Stimulated activated CD8-positive, alpha-beta memory T cell treated with anti-CD3 and anti-CD28 coated beads, Interleukin-12 subunit alpha, Interleukin-12 subunit beta, amount 100 ng/mL, for 24 hours (primary cell): ENCODE data around the gene NRP1.

Source experiments
- DNase-seq: peaks from one replicate; pipeline ENCODE4 v3.0.0-alpha.2; 2020; ENCODE audit errors: extremely low read depth

Gene NRP1

DNA sequence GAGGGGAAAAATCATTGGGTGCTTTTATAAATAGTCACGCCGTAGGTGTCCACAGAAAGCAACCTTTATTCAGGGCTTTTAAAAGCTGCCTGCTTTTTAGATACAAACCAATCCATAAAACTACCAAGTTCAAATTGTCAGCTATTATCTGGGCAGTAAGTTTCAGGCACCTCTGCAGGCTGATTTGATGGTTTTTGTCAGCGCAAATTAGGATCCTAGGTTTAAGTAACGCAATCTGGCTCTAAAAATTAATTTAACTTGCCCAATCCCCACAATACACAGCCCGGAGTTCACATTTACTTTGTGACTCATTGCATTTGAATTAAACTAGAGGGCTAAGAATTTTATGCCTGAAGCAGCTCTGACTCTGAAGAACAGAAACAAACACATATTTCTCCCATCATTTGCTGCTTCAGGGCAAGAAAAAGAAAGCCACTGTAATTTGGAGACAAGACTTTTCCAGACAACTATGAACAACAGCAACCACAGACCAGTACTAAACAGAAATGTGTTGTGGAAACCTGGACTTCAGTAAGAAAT, 43.3 kb downstream of the NRP1 start:
- DNase-seq, result no peak

DNA sequence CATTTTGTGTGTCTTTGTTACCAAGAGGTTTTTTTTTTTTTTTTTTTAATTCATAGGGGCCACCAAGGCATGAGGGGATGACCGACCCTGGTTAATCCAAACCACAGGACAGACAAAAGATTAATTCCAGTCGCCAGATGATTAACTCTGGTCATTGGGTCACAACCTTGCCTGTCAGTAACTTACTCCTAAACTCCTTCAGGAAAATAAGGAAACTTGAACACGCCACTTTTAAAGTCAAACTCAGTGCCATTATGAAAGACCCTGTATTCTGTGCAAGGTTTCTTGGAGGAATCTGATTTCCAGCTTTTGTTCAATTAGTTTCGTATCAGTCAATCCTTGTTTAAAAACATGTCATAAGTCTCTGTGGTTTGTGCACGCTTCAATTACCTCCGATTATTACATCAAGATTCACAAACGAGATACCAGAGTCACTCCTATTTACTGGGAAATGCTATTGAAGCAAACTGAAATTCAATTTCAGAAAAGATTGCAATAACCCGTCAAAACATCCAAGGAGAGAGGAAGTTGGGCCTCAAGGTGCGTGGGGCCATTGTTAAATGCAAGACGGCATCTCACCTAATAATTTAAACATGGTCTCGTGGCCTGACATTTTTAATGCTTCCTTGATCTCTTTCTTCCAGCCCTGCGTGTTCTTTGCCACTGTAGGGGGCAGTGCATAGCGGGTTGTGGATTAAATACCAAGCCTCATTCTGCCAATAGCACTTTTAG, 44.0 kb downstream of the NRP1 start:
- DNase-seq, result no peak

DNA sequence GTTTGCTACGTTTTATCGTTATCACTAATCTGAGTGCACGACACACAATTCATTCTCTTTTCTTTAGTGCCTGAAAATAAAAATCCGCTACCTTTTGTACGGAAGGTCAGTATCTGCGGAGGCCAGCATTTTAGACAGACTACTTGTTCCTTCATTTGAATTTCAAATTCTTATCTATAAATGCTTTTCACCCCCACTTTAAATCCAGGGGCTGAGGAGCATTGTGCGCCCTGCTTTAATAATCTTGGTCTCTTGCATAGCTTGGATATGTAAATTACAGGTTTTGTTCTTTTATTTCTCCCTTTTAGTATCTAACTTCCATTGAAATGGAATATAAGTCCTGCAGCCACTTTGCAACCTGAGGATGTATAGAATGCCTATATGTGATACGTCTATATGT, 44.7 kb downstream of the NRP1 start:
- no peak for DNase-seq

DNA sequence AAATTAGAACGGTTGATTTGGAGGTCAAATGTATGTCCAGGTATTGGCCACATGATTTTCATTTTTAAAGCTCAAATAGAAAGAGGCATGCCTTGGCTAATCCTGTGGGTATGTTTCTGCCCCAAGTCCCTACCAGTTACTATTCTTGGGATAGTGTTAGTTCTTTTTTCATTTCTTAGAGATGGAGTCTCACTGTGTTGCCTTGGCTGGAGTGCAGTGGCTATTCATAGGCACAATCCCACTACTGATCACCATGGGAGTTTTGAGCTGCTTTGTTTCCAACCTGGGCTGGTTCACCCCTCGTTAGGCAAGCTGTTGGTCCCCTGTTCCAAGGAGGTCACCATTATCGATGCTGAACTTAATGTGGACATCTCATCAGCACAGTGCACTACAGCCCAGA, 46.3 kb downstream of the NRP1 start:
- DNase-seq, result no peak

DNA sequence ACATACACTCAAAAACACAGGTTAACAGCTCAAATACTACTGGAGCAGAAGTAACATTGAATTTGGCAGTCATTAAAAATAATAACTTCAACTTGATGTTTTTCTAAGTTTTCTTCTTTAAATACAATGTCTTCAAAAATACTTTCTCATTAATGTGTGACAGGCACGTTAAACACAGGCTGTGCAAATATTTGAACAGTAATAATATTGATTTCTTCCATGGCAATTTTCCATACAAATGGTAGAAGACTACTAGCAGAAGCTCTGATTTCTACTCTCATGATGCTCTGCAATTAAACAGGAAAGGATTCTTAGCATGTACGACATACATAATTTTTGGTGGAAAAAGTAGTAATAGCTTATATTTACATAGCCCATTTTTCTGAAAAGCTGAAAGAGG, 47.4 kb downstream of the NRP1 start:
- no peak for DNase-seq

DNA sequence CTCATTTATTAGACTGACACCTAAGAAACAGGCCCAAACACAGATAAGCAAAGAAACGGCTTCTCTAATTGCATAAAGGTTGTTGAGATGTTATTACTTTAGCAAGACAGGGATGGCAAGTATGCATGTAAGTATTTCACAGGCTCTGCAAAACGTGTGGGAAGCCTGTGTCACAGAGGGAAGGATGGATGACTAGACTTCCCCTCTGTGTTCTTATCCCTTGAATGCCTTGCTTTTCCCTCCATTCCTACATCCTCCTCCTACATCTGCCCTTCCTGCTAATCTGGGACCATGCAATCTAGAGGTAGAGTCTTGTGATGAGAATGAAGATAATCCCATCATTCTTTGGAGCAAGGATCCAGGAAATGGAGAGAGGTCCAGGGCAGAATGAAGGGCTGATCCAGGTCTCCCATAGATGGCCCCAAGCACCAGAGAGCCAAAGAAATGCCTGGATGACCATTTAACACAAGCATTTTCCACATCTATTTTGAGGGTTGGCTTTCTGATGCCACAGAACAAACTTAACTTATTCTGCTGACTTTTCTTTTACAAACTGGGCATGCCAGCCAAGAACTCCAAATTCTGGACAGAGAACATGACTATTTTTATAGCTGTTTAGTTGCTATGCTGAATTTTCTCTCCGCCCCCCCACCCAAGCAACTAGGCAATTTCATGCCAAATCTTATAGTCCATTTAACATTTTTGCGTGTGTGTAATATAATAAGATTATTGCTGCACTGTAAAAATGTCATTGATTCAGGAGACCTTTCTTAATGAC, 48.1 kb downstream of the NRP1 start:
- no peak for DNase-seq

DNA sequence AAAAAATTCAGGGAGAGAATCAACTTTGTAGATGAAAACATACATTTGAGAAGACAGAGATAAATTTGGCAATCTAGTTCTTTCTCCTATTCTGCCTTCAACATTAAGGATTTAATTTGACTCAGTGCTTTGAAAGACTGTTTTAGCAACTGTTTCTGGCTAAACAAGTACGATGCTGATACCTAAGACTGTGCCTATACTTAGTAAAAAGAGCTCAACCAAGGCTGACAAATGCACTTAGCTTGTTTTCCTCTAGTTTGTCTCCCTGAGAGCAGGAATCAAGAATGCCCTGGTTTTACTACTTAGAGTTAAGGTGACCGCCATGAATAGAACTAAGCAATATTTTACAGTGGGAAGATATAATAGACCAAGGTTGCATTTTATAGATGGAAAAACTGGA, 49.5 kb downstream of the NRP1 start:
- no peak for DNase-seq

DNA sequence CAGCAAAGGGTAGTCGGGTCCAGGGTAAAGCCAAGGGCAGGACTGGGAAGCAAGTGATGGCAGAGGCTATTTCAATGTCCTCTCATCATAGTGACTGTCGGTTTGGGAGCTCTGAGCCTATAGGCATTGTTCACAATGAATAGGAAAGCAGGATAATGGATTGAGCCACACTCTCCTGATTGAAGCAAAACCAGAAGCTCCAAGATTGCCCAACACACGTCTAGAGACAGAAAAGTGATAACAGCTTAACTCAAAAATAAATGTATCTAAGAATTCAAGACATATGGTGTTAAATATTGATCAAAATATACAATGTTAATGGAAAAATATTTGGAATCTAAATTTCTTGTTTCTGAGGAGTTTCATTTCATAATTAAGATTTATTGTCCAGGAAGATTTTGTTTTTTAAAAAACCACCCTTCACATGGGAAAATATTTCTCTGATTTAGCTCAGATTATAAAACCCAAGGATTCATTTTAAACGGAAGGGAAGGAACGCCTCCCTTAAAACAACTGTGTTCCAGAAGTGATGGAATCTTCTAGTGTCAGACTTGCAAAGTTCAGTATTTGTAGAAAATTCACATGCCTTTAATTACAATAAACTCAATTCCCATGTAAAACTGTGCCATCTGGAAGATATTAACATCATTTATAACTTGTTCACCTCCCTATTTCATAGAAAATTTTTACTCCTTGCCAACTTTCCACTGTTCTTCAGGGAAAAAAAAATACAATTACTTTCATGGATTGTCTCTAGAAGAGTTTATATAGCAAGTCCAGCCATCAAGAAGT, 54.5 kb downstream of the NRP1 start:
- DNase-seq, result no peak

DNA sequence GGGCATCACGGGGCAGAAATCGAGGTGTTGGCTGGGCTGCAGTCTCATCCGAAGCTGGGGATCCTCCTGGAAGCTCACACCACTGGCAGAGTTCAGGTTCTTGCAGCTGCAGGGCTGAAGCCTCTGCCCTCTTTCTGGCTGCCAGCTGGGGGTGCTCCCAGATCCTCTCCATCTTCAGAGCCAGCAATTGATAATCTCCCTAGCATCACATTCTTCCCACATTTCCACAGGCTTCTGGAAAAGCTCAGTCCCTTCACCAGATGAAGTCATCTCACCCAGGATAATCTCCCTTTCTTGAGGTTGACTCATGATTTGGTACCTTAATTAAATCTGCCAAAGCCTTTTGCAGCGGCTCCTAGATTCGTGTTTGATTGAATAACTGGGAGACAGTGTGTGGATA, 55.2 kb downstream of the NRP1 start:
- DNase-seq, result no peak

DNA sequence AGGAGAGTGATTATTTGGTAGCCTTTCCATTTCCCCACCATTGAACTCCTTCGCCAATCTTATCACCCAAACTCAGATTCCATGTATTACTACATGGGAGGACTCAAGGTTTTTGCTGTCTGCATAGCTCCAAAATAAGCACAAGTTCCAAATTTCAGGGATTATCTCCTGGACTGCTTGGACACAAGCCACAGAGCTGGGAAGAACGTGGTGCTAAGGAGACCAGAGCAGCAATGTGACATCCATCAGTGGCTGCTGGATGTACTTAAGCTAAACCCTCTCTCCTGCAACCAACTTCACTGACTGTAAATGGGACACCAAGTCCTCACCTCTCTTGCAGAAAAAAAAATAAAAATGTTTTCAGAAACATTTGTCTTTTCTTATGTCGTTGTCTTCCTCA, 56.3 kb downstream of the NRP1 start:
- DNase-seq, result no peak

DNA sequence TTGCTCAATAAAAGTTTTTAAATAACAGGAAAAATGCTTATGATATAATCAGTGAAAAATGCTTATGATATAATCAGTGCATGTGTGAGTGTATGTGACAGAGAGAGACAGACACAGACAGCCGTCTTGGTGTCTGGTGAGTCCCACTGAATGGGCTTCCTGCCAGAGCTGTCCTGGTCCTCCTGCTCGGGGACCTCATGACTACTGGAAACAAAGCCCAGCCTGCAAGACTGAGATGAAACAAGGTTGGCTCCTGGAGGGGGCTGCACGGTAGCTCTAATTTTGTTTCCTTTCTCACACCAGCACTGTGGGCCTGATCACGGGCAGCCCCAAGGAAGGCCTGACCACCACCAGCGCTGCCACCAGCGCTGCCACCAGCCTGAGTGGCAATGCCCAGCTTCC, 57.3 kb downstream of the NRP1 start:
- no peak for DNase-seq

DNA sequence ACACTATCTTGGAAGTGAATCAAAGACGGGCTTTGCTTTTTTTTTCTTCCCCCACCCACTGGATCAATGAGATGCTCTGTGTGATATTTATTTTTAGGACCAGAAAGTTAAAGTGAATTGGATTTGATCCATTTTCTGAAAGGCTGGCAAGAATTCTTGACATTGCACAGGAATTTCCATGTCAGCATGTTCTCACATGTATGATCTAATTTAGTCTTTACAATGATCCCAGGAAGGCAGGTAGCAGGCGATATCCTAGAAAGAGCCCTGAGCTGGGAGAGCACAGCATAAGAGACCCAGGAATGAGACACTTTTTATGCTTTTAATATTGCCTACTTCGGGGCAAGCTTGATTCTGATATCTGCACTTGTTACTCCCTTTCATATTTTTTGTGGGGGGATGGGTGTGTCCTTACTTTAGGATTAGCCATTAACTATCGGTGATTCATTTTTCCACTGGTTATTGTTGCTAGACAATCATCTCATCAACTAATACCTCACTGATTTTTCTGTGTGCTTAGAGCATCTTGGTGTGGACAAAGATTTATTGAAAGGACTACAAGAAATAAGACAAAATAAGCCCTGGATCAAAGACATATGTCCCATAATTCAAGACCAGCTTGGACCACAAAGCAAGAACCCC, 58.1 kb downstream of the NRP1 start:
- no peak for DNase-seq

DNA sequence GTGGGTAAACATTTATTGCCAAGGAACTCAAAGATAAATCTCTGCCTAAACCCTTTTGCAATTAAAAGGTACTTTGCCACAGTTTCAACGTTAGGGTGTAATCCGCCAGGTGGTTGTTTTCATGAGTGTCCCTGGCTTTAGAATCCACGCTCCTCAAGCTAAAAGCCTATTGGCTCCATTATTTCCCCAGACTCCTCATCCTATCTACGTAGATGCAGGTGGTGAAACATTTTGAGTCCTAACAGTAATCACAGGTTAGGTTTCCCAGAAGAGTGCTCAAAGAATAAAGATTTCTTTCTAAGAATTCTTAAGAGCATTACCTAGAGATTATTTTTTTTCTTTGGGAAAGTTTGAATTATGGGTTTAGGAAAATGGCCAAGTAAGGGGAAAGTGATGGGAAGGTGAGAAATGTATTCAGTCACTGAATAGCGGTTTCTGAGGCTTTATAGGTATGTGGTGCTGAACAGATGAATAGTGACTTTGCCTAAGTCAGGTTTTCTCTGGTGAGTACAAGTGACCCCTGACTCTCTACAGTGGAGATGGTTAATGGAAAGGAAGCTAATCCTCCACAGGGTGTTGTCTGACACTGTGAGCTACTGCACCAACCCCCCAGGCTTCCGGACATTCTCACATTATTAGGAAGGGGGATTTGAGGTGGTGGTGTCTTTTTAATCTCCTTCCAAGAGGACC, 60.2 kb downstream of the NRP1 start:
- no peak for DNase-seq

DNA sequence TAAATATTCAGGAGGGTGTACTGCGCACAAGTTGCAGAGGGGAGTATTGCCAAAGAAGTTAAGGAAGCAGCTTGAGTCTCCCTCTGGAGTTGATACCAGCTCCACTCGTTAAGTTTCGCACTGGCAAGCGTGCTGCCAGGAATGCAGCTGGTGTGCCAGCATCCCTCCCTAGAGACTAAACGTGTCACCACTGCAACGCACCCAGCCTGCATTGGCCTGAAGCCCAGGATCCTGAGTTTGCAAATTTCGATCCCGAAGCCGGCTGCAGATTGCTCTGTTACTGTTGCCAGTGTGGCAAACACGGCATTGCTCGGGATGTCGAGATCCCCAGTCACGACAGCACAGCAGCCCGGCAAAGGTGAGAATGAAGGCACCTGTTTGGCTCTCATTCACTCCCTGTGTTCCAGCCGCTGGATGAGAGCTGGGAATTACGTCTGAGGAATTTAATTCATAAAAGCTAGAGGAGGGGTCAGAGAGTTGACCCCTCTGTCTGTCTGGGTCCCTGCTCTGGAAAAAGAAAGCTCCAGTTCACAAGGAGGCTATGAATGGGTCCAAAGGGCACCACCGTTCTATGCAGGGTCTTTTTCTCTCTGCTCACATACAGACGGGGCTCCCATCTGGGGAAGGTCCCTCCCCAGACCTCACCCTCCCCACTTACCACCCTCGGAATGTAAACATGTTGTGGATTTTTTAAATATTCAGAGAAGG, 61.0 kb downstream of the NRP1 start:
- DNase-seq, result no peak

DNA sequence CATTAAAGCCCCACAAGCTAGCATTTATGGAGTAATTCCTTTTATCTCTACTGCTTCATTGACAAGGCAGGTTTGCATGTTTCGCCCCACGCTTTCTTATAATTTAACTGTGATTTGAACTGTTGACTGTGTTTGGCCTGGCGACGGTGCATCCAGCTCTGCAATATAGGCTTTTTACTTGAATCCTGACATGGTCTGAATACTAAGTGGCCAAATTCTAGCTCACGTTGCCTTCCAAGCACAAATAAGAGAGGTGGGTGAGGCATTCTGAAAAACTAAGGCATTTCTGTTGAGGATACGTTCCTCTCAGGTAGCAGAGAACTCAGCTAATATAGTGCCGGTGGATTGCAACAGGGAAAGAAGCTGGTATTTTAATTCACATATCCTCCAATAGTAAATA, 61.8 kb downstream of the NRP1 start:
- no peak for DNase-seq

DNA sequence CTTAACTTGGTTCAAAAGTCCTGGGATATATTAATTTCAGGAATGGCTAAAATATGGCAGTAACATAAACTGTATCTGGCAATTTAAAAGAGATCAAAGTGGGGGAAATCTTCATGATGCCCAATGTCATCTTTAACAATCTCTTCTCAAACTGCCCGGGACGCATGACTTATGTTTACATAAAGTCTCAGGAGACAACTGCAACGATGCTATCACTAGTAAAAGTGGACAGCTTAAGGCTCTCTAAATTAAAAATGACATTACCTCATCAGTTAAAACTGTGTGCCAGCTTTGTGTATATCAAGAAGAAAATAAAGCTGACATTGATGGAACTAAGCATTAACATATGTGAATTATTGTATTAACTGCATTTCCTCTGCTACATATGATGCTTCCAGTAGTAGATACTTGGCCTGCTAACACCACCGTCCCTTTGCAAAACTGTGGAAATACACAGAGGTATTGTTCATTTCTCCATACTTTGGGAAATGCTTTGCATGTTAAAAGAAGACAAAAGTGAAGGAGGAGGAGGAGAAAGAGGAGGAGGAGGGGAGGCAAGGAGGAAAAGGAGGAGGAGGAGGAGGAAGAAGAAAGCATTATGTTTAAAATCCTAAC, 62.4 kb downstream of the NRP1 start:
- DNase-seq, result no peak

DNA sequence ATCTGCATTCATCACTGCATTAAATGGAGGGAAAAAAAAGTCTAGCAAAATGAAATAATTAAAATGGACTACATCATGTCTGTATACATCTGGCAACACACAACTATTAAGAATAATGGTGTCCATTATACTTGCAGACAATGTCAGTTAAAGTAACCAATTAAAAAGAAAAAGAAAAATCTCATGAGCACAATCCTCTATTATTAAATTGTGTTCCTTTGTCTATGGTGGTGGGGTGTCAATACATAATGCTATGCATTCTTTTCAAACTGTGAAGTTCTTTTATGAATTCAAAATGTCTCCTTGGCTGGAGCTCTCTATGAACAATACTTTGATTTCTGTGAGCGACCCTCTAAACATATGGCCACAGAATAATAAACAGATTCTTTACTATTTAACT, 63.5 kb downstream of the NRP1 start:
- DNase-seq, result no peak

DNA sequence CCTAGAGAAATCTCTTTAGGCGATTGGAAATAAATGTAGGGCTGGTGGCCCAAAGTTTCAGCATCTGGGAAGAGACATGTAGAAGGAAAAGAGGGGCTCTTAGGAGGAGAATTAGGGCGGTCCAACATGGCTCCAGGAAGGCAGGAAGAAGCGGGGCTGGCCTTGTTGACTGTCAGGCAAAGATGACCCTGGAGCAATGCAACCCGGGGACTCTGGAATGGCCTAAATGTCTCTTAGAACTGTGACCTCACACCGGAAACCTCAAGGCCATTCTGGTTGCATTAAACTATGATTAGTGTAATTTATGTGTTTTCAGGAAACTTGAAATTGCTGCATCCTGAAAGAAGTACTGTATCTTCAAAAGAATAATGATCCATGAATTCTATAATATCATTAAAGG, 66.8 kb downstream of the NRP1 start:
- no peak for DNase-seq

DNA sequence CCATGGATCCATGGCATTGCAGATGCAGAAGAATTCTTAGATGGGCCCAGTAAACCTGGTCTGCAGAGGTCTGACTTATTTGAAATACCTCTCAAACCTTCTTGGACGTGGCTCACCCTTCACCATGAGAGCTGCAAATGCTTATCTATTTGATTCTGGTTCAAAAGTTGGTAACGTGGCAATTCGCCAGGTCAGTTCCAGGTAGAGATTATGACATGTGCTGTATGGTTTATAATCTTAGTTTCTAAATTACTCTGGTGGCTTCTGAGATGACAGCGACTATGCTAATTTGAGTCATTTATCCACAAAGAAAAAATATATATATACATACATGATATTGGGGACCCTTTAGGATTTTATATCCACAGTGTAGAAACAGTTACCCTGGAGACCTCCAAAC, 68.8 kb downstream of the NRP1 start:
- no peak for DNase-seq

DNA sequence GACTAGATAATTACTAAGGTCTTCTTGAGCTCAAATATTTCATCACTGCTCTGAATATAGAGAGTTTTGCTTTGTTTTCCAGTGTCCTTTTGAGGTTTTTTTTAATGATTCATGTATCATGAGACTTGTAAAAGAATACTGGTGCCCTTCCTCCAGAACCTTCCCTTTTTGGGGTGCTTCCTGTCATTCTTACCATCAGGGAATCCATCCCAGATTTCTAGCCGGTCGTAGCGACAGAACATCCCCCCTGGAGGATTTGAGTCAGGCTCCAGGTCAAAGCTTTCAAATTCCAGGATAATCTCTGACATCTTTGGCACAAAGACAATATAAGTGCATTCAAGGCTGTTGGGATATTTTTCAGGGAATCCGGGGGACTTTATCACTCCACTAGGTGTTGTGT, 71.0 kb downstream of the NRP1 start:
- no peak for DNase-seq
